ENCODE data around the gene UBN2.

GRCh38 chr7:139249179-139249810 is 18.3 kb downstream of the UBN2 start:
- no peak for TF ChIP-seq POLR2AphosphoS5 (IDR thresholded peaks at IDR 0.05)
- no peak for TF ChIP-seq CTCF (IDR thresholded peaks at IDR 0.05)
- TF ChIP-seq EP300 (IDR thresholded peaks at IDR 0.05): no peak
- no peak for TF ChIP-seq POLR2A (IDR thresholded peaks at IDR 0.05)

Data from upper lobe of left lung (tissue), 4 donors.